Measurements from ENCODE around the gene TRIM26.

Gene TRIM26

GRCh38 chr6:30206799-30207618, 6.2 kb downstream of the TRIM26 start:
- peak overlapping the region; percentile 42 for H3K4me2 ChIP-seq (ENCODE audit: low read length)
- H3K36me3 ChIP-seq (ENCODE audit: insufficient read depth, low read length) = peaks cover 14% of the 10 kb centered on the region
- peaks cover 38% of the 10 kb centered on the region for H3K4me1 ChIP-seq (ENCODE audit: control insufficient read depth, insufficient read depth, low read length)
- no peak overlapping the region for H3K9ac ChIP-seq (ENCODE audit: low read depth, low read length)
- no peaks in the 10 kb centered on the region for H3K9me3 ChIP-seq (replicated peaks; ENCODE audit: low read length)
- H3K4me3 ChIP-seq (ENCODE audit: low read length) = no peak overlapping the region
- no peaks in the 10 kb centered on the region for H3K27me3 ChIP-seq (ENCODE audit: control insufficient read depth, insufficient read depth, low read length)

DNA sequence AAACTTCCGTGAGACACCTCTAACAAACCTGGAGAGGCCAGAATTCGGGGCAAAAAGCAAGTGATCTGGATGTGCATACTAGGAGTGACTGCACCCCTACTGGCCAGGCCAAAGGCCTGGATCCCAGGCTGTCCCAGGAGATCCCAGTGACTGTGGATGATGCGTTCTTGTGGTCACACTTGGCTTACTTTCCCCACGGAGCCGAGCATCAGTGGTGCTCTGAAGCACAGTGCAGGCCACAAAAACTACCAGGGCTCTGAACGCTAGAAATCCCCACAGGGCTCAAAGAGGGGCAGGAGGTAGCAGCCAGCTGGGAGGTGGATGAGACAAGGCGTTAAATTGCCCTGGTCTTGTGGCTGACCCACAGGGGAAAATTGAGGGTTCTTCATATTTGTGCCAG, 7.1 kb downstream of the TRIM26 start:
- no peaks in the 10 kb centered on the region for H3K27me3 ChIP-seq (ENCODE audit: control insufficient read depth, insufficient read depth, low read length)
- H3K9ac ChIP-seq (ENCODE audit: low read depth, low read length) = no peak overlapping the region
- H3K36me3 ChIP-seq (ENCODE audit: insufficient read depth, low read length) = peaks cover 14% of the 10 kb centered on the region
- peaks cover 30% of the 10 kb centered on the region for H3K4me1 ChIP-seq (ENCODE audit: control insufficient read depth, insufficient read depth, low read length)
- H3K4me3 ChIP-seq (ENCODE audit: low read length) = no peak overlapping the region
- no peak overlapping the region for H3K4me2 ChIP-seq (ENCODE audit: low read length)
- no peaks in the 10 kb centered on the region for H3K9me3 ChIP-seq (replicated peaks; ENCODE audit: low read length)

- Histone ChIP-seq H3K9ac (ENCODE audit: low read depth, low read length) (no peak overlapping the region), H3K9me3 (replicated peaks; ENCODE audit: low read length) (no peaks in the 10 kb centered on the region), H3K4me1 (ENCODE audit: control insufficient read depth, insufficient read depth, low read length) (peaks cover 29% of the 10 kb centered on the region), H3K4me3 (ENCODE audit: low read length) (no peak overlapping the region), H3K4me2 (ENCODE audit: low read length) (no peak overlapping the region), H3K36me3 (ENCODE audit: insufficient read depth, low read length) (peaks cover 26% of the 10 kb centered on the region), H3K27me3 (ENCODE audit: control insufficient read depth, insufficient read depth, low read length) (no peaks in the 10 kb centered on the region)
These were observed 9.1 kb downstream of the TRIM26 start for GRCh38 chr6:30204116-30204515.

GRCh38 chr6:30202366-30202765, 10.8 kb downstream of the TRIM26 start:
- Histone ChIP-seq H3K9ac (ENCODE audit: low read depth, low read length) (no peak overlapping the region), H3K9me3 (replicated peaks; ENCODE audit: low read length) (no peaks in the 10 kb centered on the region), H3K27me3 (ENCODE audit: control insufficient read depth, insufficient read depth, low read length) (no peaks in the 10 kb centered on the region), H3K4me1 (ENCODE audit: control insufficient read depth, insufficient read depth, low read length) (peaks cover 20% of the 10 kb centered on the region), H3K4me2 (ENCODE audit: low read length) (no peak overlapping the region), H3K36me3 (ENCODE audit: insufficient read depth, low read length) (peaks cover 36% of the 10 kb centered on the region), H3K4me3 (ENCODE audit: low read length) (no peak overlapping the region)

DNA sequence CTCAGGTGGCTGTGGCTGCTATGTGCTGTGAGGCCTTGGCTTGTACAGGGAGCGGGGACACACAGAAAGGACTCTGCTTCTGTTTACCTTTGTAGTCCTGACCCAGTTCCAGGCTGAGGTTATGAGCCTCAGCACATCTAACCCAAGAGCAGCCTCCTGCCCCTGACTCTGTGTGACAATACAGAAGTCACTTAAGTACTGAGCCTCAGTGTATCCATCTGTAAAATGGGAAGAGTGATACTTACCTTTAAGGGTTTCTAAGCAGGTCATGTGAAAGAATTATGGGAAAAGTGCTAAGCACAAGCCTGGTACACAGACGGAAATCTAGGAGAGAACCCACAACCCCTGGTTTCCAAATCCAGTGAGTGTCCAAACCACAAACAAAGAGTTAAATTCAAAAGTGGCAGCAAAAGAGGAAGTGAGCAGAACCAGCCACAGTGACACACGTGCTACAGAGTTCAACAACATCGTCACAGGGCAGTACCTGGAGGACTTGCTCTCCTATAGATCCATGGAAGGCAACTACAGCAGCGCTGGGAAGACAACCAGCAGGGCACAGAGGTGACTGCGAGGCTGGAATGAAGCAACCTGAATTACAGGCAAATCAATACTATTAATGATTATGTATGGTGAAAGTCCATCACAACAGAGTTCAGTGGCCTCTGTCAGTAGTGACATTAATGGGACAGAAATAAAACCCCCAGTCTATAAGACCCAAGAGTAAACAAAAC, 12.5 kb downstream of the TRIM26 start:
- peaks cover 4% of the 10 kb centered on the region for H3K4me1 ChIP-seq (ENCODE audit: control insufficient read depth, insufficient read depth, low read length)
- H3K36me3 ChIP-seq (ENCODE audit: insufficient read depth, low read length) = peaks cover 52% of the 10 kb centered on the region
- no peaks in the 10 kb centered on the region for H3K9me3 ChIP-seq (replicated peaks; ENCODE audit: low read length)
- H3K9ac ChIP-seq (ENCODE audit: low read depth, low read length) = no peak overlapping the region
- no peaks in the 10 kb centered on the region for H3K27me3 ChIP-seq (ENCODE audit: control insufficient read depth, insufficient read depth, low read length)
- H3K4me2 ChIP-seq (ENCODE audit: low read length) = no peak overlapping the region
- no peak overlapping the region for H3K4me3 ChIP-seq (ENCODE audit: low read length)

DNA sequence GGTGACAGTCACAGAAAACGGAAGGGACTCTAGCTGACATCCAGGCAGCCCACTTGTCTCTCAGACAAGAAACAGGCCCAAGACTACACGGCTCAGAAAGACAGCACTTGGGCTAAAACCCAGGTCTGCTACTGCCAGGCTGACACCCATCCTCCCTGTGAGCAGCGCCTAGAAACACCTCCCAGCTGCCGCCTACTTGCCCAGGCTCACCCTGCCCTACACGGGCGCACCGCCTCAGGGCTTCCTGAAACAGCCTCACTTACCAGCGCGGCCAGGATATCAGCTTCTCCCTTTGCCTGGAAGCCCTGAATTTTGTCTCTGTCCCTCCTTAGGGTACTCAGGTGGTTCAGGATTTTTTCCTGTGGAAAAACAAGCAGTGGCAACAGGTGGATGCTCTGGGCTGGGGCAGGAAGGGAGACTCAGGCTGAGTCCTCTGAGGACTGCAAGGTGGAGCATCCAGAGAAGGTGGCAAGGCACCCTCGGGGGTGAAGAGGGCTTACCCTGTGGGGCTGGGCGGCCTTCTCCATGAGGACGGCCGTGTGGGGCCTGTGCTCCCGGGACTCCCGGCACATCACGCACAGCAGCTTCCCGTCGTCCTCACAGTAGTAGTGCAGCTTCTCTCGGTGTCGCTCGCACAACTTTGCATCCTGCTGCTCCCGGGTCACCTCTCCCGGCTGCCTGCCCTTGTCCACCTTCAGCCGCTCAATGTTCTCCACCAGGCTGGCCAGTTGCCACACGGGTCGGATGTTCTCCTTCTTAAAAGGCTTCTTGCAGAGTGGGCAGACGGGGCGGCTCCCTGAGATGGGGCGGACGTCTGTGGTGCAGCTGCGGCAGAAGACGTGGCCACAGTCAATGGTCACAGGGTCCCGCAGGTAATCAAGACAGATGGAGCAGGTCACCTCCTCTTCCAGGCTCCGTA, 14.8 kb downstream of the TRIM26 start:
- Histone ChIP-seq H3K4me2 (ENCODE audit: low read length) (no peak overlapping the region), H3K4me1 (ENCODE audit: control insufficient read depth, insufficient read depth, low read length) (peaks cover 8% of the 10 kb centered on the region), H3K36me3 (ENCODE audit: insufficient read depth, low read length) (peaks cover 53% of the 10 kb centered on the region), H3K9ac (ENCODE audit: low read depth, low read length) (no peak overlapping the region), H3K4me3 (ENCODE audit: low read length) (no peak overlapping the region), H3K27me3 (ENCODE audit: control insufficient read depth, insufficient read depth, low read length) (no peaks in the 10 kb centered on the region), H3K9me3 (replicated peaks; ENCODE audit: low read length) (no peaks in the 10 kb centered on the region)

- no peak overlapping the region for H3K9ac ChIP-seq (ENCODE audit: low read depth, low read length)
- peaks cover 3% of the 10 kb centered on the region for H3K4me1 ChIP-seq (ENCODE audit: control insufficient read depth, insufficient read depth, low read length)
- H3K36me3 ChIP-seq (ENCODE audit: insufficient read depth, low read length) = peaks cover 51% of the 10 kb centered on the region
- no peak overlapping the region for H3K4me3 ChIP-seq (ENCODE audit: low read length)
- H3K4me2 ChIP-seq (ENCODE audit: low read length) = no peak overlapping the region
- H3K9me3 ChIP-seq (replicated peaks; ENCODE audit: low read length) = no peaks in the 10 kb centered on the region
- no peaks in the 10 kb centered on the region for H3K27me3 ChIP-seq (ENCODE audit: control insufficient read depth, insufficient read depth, low read length)
These were observed 16.8 kb downstream of the TRIM26 start for GRCh38 chr6:30196376-30196775.

DNA sequence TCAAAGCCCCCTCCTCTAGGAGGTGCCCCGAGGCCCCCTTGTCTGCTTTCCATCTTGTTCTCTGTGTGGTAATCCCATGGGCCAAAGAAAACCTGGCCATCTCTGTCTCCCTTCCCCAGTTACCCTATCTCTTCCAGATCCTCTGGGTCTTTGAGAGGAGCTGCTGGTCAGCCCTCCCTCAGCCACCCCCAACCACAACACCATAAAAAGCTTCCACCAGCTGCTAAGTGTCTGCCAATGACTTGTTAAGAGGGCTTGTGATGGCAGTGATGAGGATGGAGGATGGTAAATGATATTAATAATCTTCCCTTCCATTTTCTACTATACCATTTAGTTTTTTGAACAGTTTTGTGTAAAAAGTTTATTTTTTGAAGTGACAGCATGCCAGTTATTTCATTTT, 17.3 kb downstream of the TRIM26 start:
- Histone ChIP-seq H3K27me3 (ENCODE audit: control insufficient read depth, insufficient read depth, low read length) (no peaks in the 10 kb centered on the region), H3K4me3 (ENCODE audit: low read length) (no peak overlapping the region), H3K9ac (ENCODE audit: low read depth, low read length) (no peak overlapping the region), H3K9me3 (replicated peaks; ENCODE audit: low read length) (no peaks in the 10 kb centered on the region), H3K4me2 (ENCODE audit: low read length) (no peak overlapping the region), H3K4me1 (ENCODE audit: control insufficient read depth, insufficient read depth, low read length) (peaks cover 3% of the 10 kb centered on the region), H3K36me3 (ENCODE audit: insufficient read depth, low read length) (peaks cover 49% of the 10 kb centered on the region)

DNA sequence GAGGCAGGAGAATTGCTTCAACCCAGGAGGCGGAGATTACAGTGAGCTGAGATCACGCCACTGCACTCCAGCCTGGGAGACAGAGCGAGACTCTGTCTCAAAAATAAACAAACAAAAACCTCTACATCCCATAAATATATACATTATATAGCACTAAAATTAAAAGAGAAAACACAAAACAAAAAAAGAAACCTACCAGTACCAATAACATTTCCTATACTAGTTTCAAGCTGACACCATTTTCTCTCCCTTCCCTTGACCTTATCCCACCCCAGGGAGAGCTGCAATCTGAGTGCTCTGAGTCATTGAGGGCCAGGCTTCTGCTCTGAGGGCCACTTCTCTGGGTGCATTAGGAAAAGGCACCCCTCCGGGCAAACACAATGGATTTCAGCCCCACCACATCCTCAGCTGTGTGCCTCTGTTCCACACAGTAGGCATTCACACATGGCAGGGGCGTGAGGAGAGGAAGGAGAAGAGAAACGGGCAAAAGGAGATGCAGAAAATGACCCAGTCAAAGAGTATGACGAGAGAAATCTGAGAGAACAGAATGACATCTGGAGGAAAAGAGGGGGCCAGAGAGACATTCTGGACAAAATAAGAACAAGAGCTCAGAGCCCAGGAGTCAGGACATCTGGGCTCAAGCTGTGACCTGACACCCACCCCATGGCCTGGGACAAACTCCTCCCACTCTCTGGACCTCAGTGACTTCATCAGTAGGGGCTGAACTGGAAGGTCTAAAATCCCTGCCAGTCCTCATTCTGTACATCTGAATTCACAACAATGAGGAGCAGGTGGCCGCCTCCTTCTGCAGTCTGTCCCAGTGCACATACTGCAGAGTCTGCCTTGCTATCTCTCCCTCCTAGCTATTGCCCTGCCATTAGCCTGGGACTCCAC, 18.2 kb downstream of the TRIM26 start:
- Histone ChIP-seq H3K4me3 (ENCODE audit: low read length) (no peak overlapping the region), H3K9me3 (replicated peaks; ENCODE audit: low read length) (no peaks in the 10 kb centered on the region), H3K9ac (ENCODE audit: low read depth, low read length) (no peak overlapping the region), H3K4me1 (ENCODE audit: control insufficient read depth, insufficient read depth, low read length) (peaks cover 3% of the 10 kb centered on the region), H3K4me2 (ENCODE audit: low read length) (no peak overlapping the region), H3K36me3 (ENCODE audit: insufficient read depth, low read length) (peaks cover 49% of the 10 kb centered on the region), H3K27me3 (ENCODE audit: control insufficient read depth, insufficient read depth, low read length) (no peaks in the 10 kb centered on the region)

DNA sequence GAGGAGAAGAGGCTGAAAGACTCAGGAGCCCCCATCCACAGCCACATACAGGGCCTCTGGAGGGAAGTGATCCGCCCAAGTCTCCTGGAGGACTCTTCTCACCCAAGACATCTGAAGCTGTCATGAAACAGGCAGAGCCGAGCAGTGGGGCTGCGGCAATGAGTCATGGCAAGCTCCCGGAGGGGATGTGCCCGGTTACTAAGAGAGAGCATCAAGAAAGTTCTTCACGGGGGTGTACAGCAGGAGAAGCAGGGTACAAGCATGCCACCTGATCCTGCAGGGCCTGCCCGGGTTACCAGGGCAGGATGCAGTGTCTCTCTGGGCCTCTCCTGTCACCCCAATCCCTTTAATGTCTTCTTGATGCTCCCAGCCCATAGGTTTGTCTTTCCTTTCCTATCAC, 21.1 kb downstream of the TRIM26 start:
- H3K9me3 ChIP-seq (replicated peaks; ENCODE audit: low read length) = no peaks in the 10 kb centered on the region
- H3K27me3 ChIP-seq (ENCODE audit: control insufficient read depth, insufficient read depth, low read length) = no peaks in the 10 kb centered on the region
- H3K4me3 ChIP-seq (ENCODE audit: low read length) = no peak overlapping the region
- peaks cover 57% of the 10 kb centered on the region for H3K36me3 ChIP-seq (ENCODE audit: insufficient read depth, low read length)
- H3K4me1 ChIP-seq (ENCODE audit: control insufficient read depth, insufficient read depth, low read length) = peaks cover 3% of the 10 kb centered on the region
- no peak overlapping the region for H3K9ac ChIP-seq (ENCODE audit: low read depth, low read length)
- H3K4me2 ChIP-seq (ENCODE audit: low read length) = no peak overlapping the region
